ENCODE results near the gene FRY. TPM values are rescaled to one million over a fixed set of nuclear protein-coding genes. Genes with fewer than 3 reads are reported as not detected.

The FRY gene
- total and polyA plus RNA-seq, 10 of the 15 experiments (the other 5 are each of a cell fraction or from before 2014, with no cell fraction given) = 0.18 to 1.4 (median 0.30) TPM

DNA sequence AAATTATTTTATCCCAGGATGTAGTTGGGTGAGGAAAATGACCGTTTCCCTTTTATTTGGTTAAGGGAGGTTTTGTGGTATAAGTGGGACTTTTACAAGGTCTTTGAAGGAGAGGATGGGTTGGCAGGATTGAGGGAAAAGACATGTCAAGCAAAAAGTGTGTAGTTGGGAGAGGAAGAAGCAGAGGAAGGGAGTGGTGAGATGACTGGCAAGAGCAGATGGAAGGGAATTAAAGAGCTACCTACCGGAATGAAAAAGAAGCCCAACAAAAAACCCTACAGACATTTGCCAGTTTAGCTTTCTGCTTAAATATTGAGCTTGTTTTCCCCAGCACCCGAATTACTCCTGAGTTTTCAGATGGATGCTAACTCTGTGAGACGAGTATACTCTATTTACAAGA lies 19.6 kb downstream of the FRY start:
- Histone ChIP-seq H3K79me2 (ENCODE audit: control insufficient read depth, insufficient read depth, low read length) (no peaks in the 10 kb centered on the region), H3K9ac (ENCODE audit: control insufficient read depth, insufficient read depth, low read length) (no peak overlapping the region), H3K4me2 (ENCODE audit: control insufficient read depth, insufficient read depth) (no peak overlapping the region), H3K4me3 (no peak overlapping the region), H3K4me1 (ENCODE audit: control insufficient read depth, insufficient read depth, low read length) (no peaks in the 10 kb centered on the region; the same call in 1 of the 2 replicates), H3K27ac (ENCODE audit: control insufficient read depth, insufficient read depth) (no peak overlapping the region), H3K36me3 (ENCODE audit: control insufficient read depth in 2 of 2, insufficient read depth in 2 of 2, low read length in 1 of 2) (no peaks in the 10 kb centered on the region), H4K20me1 (ENCODE audit: control insufficient read depth, insufficient read depth) (no peaks in the 10 kb centered on the region), H2AFZ (ENCODE audit: control insufficient read depth, low read depth, low read length) (no peak overlapping the region), H3K27me3 (replicated peaks in 1 of 2; ENCODE audit: control insufficient read depth in 2 of 2, insufficient read depth in 2 of 2, low read length in 1 of 2) (no peaks in the 10 kb centered on the region), H3K9me3 (replicated peaks; ENCODE audit: control insufficient read depth, insufficient read depth, low read length) (no peaks in the 10 kb centered on the region)
- SMC1A ChIA-PET (ENCODE audit: uncharacterized antibody, unreplicated experiment) = interaction anchor here (1.2 to 1.5 kb wide), 3 partner anchors 10 to 141 kb away, joined by 4 to 6 read pairs (median 4); no protein-coding TSS in a partner anchor
- RAD21 ChIA-PET (ENCODE audit: unreplicated experiment) = no interaction called here
- in situ Hi-C loops (cut with MboI) = no loop called here
- ATAC-seq = no peak
- BruUV-seq (replicated peaks) = no TSS peak
- WGBS (ENCODE audit: insufficient coverage, insufficient replicate concordance, low lambda C conversion rate, missing lambda C conversion rate) = 73% methylated on average over 4 of the region's 4 CpGs
- CTCF ChIA-PET = interaction anchor here (1.1 to 1.2 kb wide), 2 partner anchors 11 to 13 kb away, joined by 3 read pairs; no protein-coding TSS in a partner anchor
- intact Hi-C loops (cut with micrococcal nuclease; ENCODE audit: unreplicated experiment) = no loop called here
- FAIRE-seq = no peak
- POLR2A ChIA-PET = interaction anchor here (0.7 kb wide), 1 partner anchor 13 kb away, joined by 3 read pairs; no protein-coding TSS in a partner anchor
- no peak for TF ChIP-seq IRF4 (IDR thresholded peaks at IDR 0.05; ENCODE audit: low read depth, low read length)
- TF ChIP-seq, protein P1, sequence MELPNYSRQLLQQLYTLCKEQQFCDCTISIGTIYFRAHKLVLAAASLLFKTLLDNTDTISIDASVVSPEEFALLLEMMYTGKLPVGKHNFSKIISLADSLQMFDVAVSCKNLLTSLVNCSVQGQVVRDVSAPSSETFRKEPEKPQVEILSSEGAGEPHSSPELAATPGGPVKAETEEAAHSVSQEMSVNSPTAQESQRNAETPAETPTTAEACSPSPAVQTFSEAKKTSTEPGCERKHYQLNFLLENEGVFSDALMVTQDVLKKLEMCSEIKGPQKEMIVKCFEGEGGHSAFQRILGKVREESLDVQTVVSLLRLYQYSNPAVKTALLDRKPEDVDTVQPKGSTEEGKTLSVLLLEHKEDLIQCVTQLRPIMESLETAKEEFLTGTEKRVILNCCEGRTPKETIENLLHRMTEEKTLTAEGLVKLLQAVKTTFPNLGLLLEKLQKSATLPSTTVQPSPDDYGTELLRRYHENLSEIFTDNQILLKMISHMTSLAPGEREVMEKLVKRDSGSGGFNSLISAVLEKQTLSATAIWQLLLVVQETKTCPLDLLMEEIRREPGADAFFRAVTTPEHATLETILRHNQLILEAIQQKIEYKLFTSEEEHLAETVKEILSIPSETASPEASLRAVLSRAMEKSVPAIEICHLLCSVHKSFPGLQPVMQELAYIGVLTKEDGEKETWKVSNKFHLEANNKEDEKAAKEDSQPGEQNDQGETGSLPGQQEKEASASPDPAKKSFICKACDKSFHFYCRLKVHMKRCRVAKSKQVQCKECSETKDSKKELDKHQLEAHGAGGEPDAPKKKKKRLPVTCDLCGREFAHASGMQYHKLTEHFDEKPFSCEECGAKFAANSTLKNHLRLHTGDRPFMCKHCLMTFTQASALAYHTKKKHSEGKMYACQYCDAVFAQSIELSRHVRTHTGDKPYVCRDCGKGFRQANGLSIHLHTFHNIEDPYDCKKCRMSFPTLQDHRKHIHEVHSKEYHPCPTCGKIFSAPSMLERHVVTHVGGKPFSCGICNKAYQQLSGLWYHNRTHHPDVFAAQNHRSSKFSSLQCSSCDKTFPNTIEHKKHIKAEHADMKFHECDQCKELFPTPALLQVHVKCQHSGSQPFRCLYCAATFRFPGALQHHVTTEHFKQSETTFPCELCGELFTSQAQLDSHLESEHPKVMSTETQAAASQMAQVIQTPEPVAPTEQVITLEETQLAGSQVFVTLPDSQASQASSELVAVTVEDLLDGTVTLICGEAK (IDR thresholded peaks at IDR 0.05; ENCODE audit: borderline replicate concordance) = no peak
- DNase-seq (ENCODE audit: low read depth, low spot score) = no peak

DNA sequence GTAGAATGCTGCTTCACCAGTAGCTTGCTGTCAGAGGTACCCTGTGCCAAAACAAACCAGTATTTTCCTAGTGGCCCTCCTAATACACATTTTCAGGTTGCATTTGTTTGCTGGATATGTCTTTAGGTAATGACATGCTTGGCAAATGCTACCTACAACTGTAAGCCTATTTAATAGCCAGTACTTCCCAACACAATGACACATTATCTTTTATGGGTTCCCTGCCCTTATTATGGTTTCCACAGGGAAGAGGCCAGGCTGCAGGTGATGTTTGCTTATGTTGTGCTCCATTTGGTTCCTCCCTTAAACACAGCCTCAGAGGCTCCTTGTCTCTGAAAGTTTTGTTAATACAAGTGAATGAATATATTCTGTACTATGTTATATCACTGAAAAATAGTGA lies 24.7 kb downstream of the FRY start:
- RAD21 ChIA-PET (ENCODE audit: unreplicated experiment) = interaction anchor here (1.0 kb wide), 1 partner anchor 15 kb away, joined by 3 read pairs; no protein-coding TSS in a partner anchor
- H3K9me3 ChIP-seq (replicated peaks; ENCODE audit: control insufficient read depth, insufficient read depth, low read length) = no peaks in the 10 kb centered on the region
- no peaks in the 10 kb centered on the region for H3K4me1 ChIP-seq (ENCODE audit: control insufficient read depth, insufficient read depth, low read length)
- DNase-seq (ENCODE audit: low read depth, low spot score) (no peak), FAIRE-seq (no peak), ATAC-seq (no peak)
- H3K9ac ChIP-seq (ENCODE audit: control insufficient read depth, insufficient read depth, low read length) = no peak overlapping the region
- no peak overlapping the region for H3K4me2 ChIP-seq (ENCODE audit: control insufficient read depth, insufficient read depth)
- H4K20me1 ChIP-seq (ENCODE audit: control insufficient read depth, insufficient read depth) = no peaks in the 10 kb centered on the region
- no peaks in the 10 kb centered on the region for H3K36me3 ChIP-seq (ENCODE audit: control insufficient read depth in 2 of 2, insufficient read depth in 2 of 2, low read length in 1 of 2)
- in situ Hi-C loops (cut with MboI) = no loop called here
- H3K27ac ChIP-seq (ENCODE audit: control insufficient read depth, insufficient read depth) = no peak overlapping the region
- BruUV-seq (replicated peaks) = no TSS peak
- H3K27me3 ChIP-seq (replicated peaks in 1 of 2; ENCODE audit: control insufficient read depth in 2 of 2, insufficient read depth in 2 of 2, low read length in 1 of 2) = no peaks in the 10 kb centered on the region
- SMC1A ChIA-PET (ENCODE audit: uncharacterized antibody, unreplicated experiment) = no interaction called here
- no peak overlapping the region for H2AFZ ChIP-seq (ENCODE audit: control insufficient read depth, low read depth, low read length)
- no peak overlapping the region for H3K4me3 ChIP-seq
- intact Hi-C loops (cut with micrococcal nuclease; ENCODE audit: unreplicated experiment) = no loop called here
- POLR2A ChIA-PET = no interaction called here
- CTCF ChIA-PET = no interaction called here
- H3K79me2 ChIP-seq (ENCODE audit: control insufficient read depth, insufficient read depth, low read length) = no peaks in the 10 kb centered on the region
- TF ChIP-seq, protein P2, sequence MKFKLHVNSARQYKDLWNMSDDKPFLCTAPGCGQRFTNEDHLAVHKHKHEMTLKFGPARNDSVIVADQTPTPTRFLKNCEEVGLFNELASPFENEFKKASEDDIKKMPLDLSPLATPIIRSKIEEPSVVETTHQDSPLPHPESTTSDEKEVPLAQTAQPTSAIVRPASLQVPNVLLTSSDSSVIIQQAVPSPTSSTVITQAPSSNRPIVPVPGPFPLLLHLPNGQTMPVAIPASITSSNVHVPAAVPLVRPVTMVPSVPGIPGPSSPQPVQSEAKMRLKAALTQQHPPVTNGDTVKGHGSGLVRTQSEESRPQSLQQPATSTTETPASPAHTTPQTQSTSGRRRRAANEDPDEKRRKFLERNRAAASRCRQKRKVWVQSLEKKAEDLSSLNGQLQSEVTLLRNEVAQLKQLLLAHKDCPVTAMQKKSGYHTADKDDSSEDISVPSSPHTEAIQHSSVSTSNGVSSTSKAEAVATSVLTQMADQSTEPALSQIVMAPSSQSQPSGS (IDR thresholded peaks at IDR 0.05; ENCODE audit: low read length) = no peak
- no peak for TF ChIP-seq GABPA (IDR thresholded peaks at IDR 0.05; ENCODE audit: low read depth)
- no peak for TF ChIP-seq CBFB (IDR thresholded peaks at IDR 0.05; ENCODE audit: low read depth)
- TF ChIP-seq CBX3 (IDR thresholded peaks at IDR 0.05; ENCODE audit: borderline replicate concordance, low read depth) = no peak
- no peak for TF ChIP-seq RFX5 (IDR thresholded peaks at IDR 0.05; ENCODE audit: low read depth, low read length)
- no peak for TF ChIP-seq TCF12 (IDR thresholded peaks at IDR 0.05; ENCODE audit: low read depth, low read length)
- TF ChIP-seq ZSCAN29 (IDR thresholded peaks at IDR 0.05) = no peak
- TF ChIP-seq SPI1 (IDR thresholded peaks at IDR 0.05; ENCODE audit: borderline replicate concordance, insufficient read depth, low read depth, low read length) = no peak
- TF ChIP-seq CEBPB (IDR thresholded peaks at IDR 0.05; ENCODE audit: borderline replicate concordance in 1 of 2, low read depth in 2 of 2, low read length in 2 of 2) = no peak
